T-helper 2 cell treated with Interferon-gamma antibody and Interleukin-4, amounts not matched to agents 5 μg/mL and 100 μg/mL, for 36 hours (primary cell): ENCODE results near the gene TLR5.

Experiments
- DNase-seq: peaks from one replicate; pipeline ENCODE4 v3.0.0; 2021; ENCODE audit warnings: low spot score
- H3K27ac Mint-ChIP-seq: one replicate; pipeline ENCODE4 v1.8.0; 2021; ENCODE audit warnings: mild to moderate bottlenecking, mixed read lengths
- H3K27me3 Mint-ChIP-seq: one replicate; pipeline ENCODE4 v1.8.0; 2021; ENCODE audit warnings: low read depth, mixed read lengths
- H3K36me3 Mint-ChIP-seq: one replicate; pipeline ENCODE4 v1.8.0; 2021; ENCODE audit warnings: low read depth, mixed read lengths
- H3K4me1 Mint-ChIP-seq: one replicate; pipeline ENCODE4 v1.8.0; 2021; ENCODE audit warnings: low read depth, mixed read lengths
- H3K4me3 Mint-ChIP-seq: one replicate; pipeline ENCODE4 v1.8.0; 2022; ENCODE audit warnings: mild to moderate bottlenecking, moderate library complexity, mixed read lengths
- H3K9me3 Mint-ChIP-seq: one replicate; pipeline ENCODE4 v1.8.0; 2021; ENCODE audit warnings: mixed read lengths

TLR5 gene, protein sequence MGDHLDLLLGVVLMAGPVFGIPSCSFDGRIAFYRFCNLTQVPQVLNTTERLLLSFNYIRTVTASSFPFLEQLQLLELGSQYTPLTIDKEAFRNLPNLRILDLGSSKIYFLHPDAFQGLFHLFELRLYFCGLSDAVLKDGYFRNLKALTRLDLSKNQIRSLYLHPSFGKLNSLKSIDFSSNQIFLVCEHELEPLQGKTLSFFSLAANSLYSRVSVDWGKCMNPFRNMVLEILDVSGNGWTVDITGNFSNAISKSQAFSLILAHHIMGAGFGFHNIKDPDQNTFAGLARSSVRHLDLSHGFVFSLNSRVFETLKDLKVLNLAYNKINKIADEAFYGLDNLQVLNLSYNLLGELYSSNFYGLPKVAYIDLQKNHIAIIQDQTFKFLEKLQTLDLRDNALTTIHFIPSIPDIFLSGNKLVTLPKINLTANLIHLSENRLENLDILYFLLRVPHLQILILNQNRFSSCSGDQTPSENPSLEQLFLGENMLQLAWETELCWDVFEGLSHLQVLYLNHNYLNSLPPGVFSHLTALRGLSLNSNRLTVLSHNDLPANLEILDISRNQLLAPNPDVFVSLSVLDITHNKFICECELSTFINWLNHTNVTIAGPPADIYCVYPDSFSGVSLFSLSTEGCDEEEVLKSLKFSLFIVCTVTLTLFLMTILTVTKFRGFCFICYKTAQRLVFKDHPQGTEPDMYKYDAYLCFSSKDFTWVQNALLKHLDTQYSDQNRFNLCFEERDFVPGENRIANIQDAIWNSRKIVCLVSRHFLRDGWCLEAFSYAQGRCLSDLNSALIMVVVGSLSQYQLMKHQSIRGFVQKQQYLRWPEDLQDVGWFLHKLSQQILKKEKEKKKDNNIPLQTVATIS

GRCh38 chr1:223142795-223143536 lies at the start of gene TLR5:
TSS of gene TLR5 (minus strand) at chr1:223143248. CDS start at chr1:223113031, 30,217 bp downstream.
- Mint-ChIP-seq H3K27ac (no peak within 1 kb of the TSS), H3K36me3 (no peaks in the 10 kb centered on the region), H3K27me3 (peaks cover 18% of the 10 kb centered on the region), H3K9me3 (peaks cover 14% of the 10 kb centered on the region), H3K4me1 (peaks cover 10% of the 10 kb centered on the region), H3K4me3 (peak within 1 kb of the TSS; percentile 72)
- DNase-seq: peak; percentile 83

DNA sequence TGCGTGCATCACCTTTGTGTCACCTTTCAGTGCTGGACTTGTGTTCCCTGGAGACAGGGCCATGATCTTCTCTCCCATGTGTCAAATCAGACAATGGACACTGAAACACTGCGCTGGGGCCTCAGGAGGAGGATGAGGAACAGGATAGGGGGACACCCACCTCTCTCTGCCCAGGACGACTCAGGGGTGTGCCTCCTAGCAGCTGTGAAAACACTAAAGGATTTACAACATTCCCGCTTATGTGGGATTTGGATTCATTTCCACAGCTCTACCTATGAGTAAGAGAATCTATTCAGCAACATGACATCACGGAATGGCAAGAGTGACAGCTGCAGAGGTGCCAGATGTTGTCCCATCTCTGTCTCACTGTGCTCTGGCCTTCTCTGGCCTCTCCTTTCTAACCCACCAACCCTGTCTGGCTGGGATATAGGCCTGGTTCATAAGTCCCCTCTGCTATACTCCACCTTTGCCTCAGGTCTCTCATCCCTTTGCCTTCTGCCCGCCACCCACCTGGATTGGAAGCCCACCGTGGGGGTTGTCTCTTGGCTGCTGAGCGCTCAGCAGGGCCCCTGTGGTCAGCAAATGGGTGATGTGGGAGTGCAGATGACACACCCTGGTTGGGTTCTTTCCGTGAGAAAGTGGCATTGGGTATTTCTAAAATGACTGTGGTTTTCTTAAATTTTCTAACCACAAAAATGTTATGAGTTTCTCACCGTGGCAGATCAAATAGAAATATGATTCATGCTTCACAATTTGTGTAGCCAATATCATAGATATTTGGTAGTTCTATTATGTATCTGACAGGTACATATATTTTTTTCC lies 47.1 kb upstream of the TLR5 start:
- Mint-ChIP-seq H3K36me3 (no peaks in the 10 kb centered on the region), H3K4me3 (peak overlapping the region; percentile 59), H3K4me1 (peaks cover 21% of the 10 kb centered on the region), H3K27me3 (peaks cover 12% of the 10 kb centered on the region), H3K9me3 (no peaks in the 10 kb centered on the region), H3K27ac (peak overlapping the region; percentile 72)
- DNase-seq: peak; percentile 73

GRCh38 chr1:223189525-223189902 lies 46.5 kb upstream of the TLR5 start:
- peaks cover 21% of the 10 kb centered on the region for H3K4me1 Mint-ChIP-seq
- no peaks in the 10 kb centered on the region for H3K9me3 Mint-ChIP-seq
- no peak overlapping the region for H3K4me3 Mint-ChIP-seq
- H3K27me3 Mint-ChIP-seq: peaks cover 12% of the 10 kb centered on the region
- no peaks in the 10 kb centered on the region for H3K36me3 Mint-ChIP-seq
- no peak overlapping the region for H3K27ac Mint-ChIP-seq
- DNase-seq: no peak

DNA sequence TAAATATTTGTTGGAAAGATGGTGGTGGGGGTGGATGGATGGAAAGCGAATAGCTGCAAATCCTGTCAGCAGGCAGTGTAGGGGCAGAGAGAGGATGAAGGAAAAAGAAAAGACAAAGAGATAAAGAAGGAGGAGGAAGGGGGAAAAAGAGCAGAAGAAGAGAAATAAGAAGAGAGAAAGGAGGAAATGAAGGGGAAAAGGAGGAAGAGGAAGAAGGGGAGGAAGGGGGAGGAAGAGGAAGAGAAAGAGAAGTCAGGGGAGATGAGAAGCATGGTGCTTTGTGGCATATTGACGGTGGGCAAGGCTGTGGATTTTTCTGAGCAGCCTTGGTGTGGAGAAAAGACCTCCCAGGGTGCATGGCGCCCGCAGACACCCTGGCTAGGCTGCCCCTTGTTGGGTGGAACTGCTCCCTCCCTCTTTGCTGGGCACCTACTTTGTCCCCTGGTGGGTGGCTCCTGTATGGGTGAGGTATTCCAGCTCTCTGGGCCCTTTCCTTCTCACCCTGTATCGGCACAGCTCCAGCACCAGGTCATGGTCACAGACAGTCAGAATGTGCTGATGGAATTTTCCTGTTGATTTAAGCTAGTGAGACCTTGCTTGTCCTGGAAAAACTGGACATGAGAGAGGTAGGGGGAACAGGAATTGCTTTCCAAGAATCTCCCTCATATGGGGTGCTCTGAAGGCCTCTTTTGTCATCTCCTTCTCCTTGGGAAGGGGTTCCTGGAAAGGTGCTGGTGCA lies 45.7 kb upstream of the TLR5 start:
- Mint-ChIP-seq H3K4me1 (peaks cover 21% of the 10 kb centered on the region), H3K36me3 (no peaks in the 10 kb centered on the region)

DNA sequence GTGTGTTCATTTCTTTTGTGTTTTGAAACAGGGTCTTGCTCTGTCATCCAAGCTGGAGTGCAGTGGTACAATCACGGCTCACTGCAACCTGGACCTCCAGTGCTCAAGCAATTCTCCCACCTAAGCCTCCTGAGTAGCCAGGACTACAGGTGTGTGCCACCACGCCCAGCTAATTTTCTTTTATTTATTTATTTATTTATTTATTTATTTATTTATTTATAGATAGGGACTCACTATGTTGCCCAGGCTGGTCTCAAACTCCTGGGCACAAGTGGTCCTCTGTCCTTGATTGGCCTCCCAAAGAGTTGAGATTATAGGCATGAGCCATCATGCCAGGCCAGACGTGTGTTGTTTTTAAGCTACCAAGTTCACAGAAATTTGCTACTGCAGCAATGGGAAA lies 43.8 kb upstream of the TLR5 start:
- H3K4me1 Mint-ChIP-seq: peaks cover 21% of the 10 kb centered on the region
- DNase-seq: no peak
- peaks cover 26% of the 10 kb centered on the region for H3K27me3 Mint-ChIP-seq
- H3K9me3 Mint-ChIP-seq: no peaks in the 10 kb centered on the region
- H3K27ac Mint-ChIP-seq: no peak overlapping the region
- H3K36me3 Mint-ChIP-seq: no peaks in the 10 kb centered on the region
- no peak overlapping the region for H3K4me3 Mint-ChIP-seq

More for the DNA sequence above, 45.7 kb upstream of the TLR5 start:
- peaks cover 17% of the 10 kb centered on the region for H3K27me3 Mint-ChIP-seq
- H3K9me3 Mint-ChIP-seq: no peaks in the 10 kb centered on the region
- DNase-seq: no peak
- H3K27ac Mint-ChIP-seq: no peak overlapping the region
- H3K4me3 Mint-ChIP-seq: no peak overlapping the region

- H3K36me3 Mint-ChIP-seq: no peaks in the 10 kb centered on the region
- no peak overlapping the region for H3K27ac Mint-ChIP-seq
- no peak for DNase-seq
- peaks cover 33% of the 10 kb centered on the region for H3K27me3 Mint-ChIP-seq
- H3K4me3 Mint-ChIP-seq: no peak overlapping the region
- H3K4me1 Mint-ChIP-seq: peaks cover 5% of the 10 kb centered on the region
- H3K9me3 Mint-ChIP-seq: no peaks in the 10 kb centered on the region
These were observed 40.3 kb upstream of the TLR5 start for GRCh38 chr1:223183268-223183862.

- Mint-ChIP-seq H3K27ac (no peak overlapping the region), H3K27me3 (peaks cover 33% of the 10 kb centered on the region), H3K36me3 (no peaks in the 10 kb centered on the region), H3K4me3 (no peak overlapping the region), H3K4me1 (peaks cover 2% of the 10 kb centered on the region), H3K9me3 (no peaks in the 10 kb centered on the region)
- DNase-seq: no peak
These were observed 37.8 kb upstream of the TLR5 start for GRCh38 chr1:223180731-223181321.

GRCh38 chr1:223179786-223180185 lies 36.7 kb upstream of the TLR5 start:
- Mint-ChIP-seq H3K4me3 (no peak overlapping the region), H3K4me1 (peaks cover 2% of the 10 kb centered on the region)

DNA sequence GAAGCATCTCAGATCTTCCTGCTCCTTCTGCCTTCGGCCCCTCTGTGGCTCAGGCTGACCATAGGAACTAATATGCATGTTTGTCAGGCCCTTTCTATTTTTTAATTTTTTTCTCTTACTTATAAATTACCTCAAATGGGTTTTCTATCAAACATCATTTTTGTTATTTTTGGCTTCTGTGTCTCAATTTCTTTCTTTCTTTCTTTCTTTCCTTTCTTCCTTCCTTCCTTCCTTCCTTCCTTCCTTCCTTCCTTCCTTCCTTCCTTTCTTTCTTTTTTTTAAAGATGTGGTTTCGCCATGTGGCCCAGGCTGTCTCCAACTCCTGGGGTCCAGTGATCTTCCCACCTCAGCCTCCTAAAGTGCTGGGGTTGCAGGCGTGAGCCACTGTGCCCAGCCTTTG lies 36.2 kb upstream of the TLR5 start:
- Mint-ChIP-seq H3K27me3 (peaks cover 32% of the 10 kb centered on the region), H3K4me3 (no peak overlapping the region)

More at GRCh38 chr1:223179786-223180185, 36.7 kb upstream of the TLR5 start:
- Mint-ChIP-seq H3K27ac (no peak overlapping the region), H3K9me3 (no peaks in the 10 kb centered on the region), H3K27me3 (peaks cover 33% of the 10 kb centered on the region), H3K36me3 (no peaks in the 10 kb centered on the region)
- no peak for DNase-seq

GRCh38 chr1:223177681-223178080 lies 34.6 kb upstream of the TLR5 start:
- Mint-ChIP-seq H3K27me3 (peaks cover 24% of the 10 kb centered on the region), H3K27ac (no peak overlapping the region), H3K4me3 (no peak overlapping the region), H3K9me3 (no peaks in the 10 kb centered on the region), H3K4me1 (peaks cover 2% of the 10 kb centered on the region), H3K36me3 (no peaks in the 10 kb centered on the region)
- DNase-seq: no peak

More for the DNA sequence above, 36.2 kb upstream of the TLR5 start:
- Mint-ChIP-seq H3K4me1 (peaks cover 2% of the 10 kb centered on the region), H3K9me3 (no peaks in the 10 kb centered on the region), H3K27ac (no peak overlapping the region), H3K36me3 (no peaks in the 10 kb centered on the region)
- DNase-seq: no peak

DNA sequence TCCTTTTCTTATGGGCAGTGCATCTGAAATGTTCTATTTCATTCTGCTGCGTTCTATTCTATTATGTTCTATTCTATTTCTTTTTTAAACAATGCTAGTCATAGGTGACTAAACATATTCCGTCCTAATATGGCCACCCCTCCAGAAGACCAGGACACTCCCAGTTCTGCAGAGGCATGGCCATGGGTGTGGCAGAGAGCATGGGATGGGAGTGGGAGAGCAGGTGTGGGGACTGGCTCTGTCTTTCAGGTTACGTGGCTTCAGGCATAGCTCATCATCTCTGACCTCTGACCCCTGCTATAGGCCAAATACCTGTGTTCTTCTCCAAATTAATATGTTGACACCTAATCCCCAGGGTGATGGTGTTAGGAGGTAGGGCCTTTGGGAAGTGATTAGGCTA lies 33.4 kb upstream of the TLR5 start:
- Mint-ChIP-seq H3K27me3 (peaks cover 16% of the 10 kb centered on the region), H3K9me3 (peaks cover 3% of the 10 kb centered on the region), H3K4me1 (peaks cover 2% of the 10 kb centered on the region), H3K36me3 (peaks cover 2% of the 10 kb centered on the region), H3K27ac (no peak overlapping the region), H3K4me3 (no peak overlapping the region)
- no peak for DNase-seq

DNA sequence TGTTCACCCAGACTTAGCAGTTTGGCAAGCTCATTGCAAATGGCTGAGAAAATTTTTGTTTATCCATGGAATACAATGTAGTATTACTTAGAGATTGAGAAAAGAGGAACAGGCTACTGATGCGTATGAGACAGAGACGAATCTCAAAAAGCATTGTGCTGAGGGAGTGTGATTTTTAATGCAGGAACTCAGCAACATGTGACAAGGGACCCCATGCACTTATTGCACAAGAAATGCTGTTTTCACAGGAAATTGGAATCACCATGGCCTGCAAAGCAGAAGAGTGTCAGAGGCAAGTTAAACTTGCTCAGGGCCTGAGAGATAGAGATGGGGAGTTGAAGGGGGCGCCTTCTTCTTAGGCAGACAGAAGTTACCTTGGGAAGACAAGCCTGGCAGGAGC lies 32.6 kb upstream of the TLR5 start:
- H3K9me3 Mint-ChIP-seq: peaks cover 3% of the 10 kb centered on the region
- DNase-seq: no peak
- no peaks in the 10 kb centered on the region for H3K4me1 Mint-ChIP-seq
- H3K4me3 Mint-ChIP-seq: no peak overlapping the region
- peaks cover 2% of the 10 kb centered on the region for H3K36me3 Mint-ChIP-seq
- H3K27me3 Mint-ChIP-seq: peaks cover 8% of the 10 kb centered on the region
- H3K27ac Mint-ChIP-seq: no peak overlapping the region
